ENCODE data around the gene C3orf20.
"Not testable (repeated sequence)": the region's sequence is repeated elsewhere in the genome, so short reads cannot be mapped to it uniquely, and the experiment has no call there.

Gene C3orf20

GRCh38 chr3:14801668-14802380, 126.9 kb downstream of the C3orf20 start:
- Mint-ChIP-seq H3K4me1 (ENCODE audit: low read depth) (peaks cover 25% of the 10 kb centered on the region), H3K36me3 (ENCODE audit: low read depth) (no peaks in the 10 kb centered on the region), H3K27me3 (peaks cover 43% of the 10 kb centered on the region), H3K4me3 (no peak overlapping the region), H3K27ac (no peak overlapping the region), H3K9me3 (no peaks in the 10 kb centered on the region)
- intact Hi-C loops (cut with micrococcal nuclease): no loop called here

DNA sequence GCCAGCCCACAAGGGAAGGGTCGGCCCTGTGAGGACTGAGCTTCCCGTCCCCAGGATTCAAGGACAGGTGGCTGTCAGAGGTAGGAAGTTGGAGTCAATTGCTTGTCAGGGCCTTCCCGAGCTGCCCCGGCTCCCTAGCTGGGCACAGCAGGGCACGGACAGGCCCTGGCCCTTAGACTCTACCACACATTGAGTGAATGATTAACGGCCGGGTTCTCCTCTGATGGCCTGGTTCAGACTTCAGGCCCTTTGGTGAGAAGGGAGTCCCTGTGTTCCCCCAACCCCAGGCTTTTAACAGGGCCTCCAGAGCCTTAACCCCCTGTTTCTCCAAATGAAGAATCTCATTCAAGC, 127.4 kb downstream of the C3orf20 start:
- H3K4me1 Mint-ChIP-seq (ENCODE audit: low read depth): peaks cover 30% of the 10 kb centered on the region
- no peaks in the 10 kb centered on the region for H3K36me3 Mint-ChIP-seq (ENCODE audit: low read depth)
- H3K9me3 Mint-ChIP-seq: no peaks in the 10 kb centered on the region
- H3K27ac Mint-ChIP-seq: no peak overlapping the region
- peaks cover 46% of the 10 kb centered on the region for H3K27me3 Mint-ChIP-seq
- intact Hi-C loops (cut with micrococcal nuclease): no loop called here
- H3K4me3 Mint-ChIP-seq: no peak overlapping the region

DNA sequence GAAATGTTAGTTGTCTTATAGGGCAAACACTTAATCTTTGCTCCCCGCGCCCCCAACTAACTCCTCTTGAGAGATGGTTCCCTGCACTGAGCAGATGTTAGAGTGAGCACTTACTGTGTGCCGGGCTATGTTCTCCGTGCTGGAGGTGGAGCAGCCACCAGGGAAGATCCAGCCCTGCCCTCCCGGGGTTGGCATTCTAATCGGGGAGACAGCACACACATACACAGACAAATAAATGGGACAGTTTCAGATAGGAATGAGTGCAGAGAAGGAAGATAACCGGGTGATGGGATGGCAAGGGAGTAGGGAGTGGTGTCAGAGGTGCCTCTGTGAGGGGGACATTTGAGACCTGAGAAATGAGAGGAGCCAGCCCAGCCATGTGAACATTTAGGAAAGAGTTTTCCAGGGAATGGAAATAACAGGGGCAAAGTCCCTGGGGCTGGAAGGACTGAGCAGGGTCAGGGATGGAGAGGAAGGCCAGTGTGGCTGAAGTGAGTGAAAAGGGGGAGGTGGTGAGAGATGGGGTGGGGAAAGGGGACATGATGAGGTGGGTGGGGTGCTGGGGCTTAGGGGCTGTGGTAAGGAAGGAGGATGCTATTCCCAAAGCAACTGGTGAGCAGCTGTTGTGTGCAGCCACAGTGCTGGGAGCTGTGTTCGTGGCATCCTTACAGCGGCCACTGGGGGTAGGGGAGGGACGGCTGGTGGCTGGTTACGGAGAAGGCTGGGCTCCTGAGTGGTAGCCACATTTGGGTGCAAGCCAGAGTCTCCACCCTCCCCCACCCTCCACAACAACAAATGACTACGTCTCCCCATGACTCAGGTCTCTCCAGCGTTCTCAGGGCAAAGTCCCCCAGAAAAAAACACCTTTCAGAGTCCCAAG, 128.4 kb downstream of the C3orf20 start:
- Mint-ChIP-seq H3K36me3 (ENCODE audit: low read depth) (no peaks in the 10 kb centered on the region), H3K4me1 (ENCODE audit: low read depth) (peaks cover 30% of the 10 kb centered on the region), H3K27me3 (peaks cover 55% of the 10 kb centered on the region), H3K4me3 (no peak overlapping the region), H3K27ac (no peak overlapping the region), H3K9me3 (no peaks in the 10 kb centered on the region)
- intact Hi-C loops (cut with micrococcal nuclease): no loop called here

DNA sequence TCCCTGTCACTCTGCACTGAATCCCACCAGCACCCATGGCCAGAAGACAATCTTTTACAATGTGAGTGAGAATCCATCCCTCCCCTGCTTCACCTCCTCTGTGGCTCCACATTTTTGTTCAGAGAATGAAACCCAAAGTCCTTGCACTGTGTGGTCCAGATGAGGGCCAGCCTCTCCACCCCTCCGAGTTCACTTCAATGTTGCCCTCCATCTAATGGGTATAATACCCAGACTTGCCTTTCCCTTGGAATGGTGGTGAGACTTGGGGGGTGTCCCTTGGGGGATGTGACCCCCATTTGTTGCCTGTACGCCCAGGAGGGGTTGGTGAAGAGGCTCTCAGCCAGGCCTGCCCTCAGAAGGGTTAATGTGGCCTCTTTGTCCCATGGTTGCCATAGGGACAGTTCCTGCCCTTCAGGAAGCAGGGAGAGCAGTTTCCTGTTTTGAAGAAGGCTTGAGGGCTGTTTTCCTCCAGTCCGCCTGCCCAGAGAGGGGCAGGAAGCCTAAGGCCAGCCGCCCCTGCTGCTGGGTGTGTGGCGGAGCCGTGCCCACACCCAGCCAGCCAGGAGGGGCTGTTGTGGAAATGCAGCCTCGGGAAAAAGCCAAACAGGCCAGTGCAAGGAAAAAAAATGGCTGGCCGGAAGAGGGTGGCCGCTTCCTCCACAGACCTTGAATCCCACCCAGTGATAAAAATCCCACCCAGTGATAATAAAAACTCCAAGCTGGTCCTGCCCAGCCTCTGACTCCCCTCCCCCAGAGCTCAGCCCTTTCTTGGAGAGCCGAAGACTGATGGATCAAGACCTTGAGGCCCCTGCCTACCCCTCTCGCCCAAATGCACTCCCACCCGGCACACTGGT, 129.3 kb downstream of the C3orf20 start:
- intact Hi-C loops (cut with micrococcal nuclease): no loop called here
- Mint-ChIP-seq H3K36me3 (ENCODE audit: low read depth) (no peaks in the 10 kb centered on the region), H3K27ac (no peak overlapping the region), H3K27me3 (peaks cover 63% of the 10 kb centered on the region), H3K9me3 (no peaks in the 10 kb centered on the region), H3K4me3 (no peak overlapping the region), H3K4me1 (ENCODE audit: low read depth) (peaks cover 30% of the 10 kb centered on the region)

GRCh38 chr3:14804835-14805780, 130.2 kb downstream of the C3orf20 start:
- Mint-ChIP-seq H3K27ac (peak overlapping the region; percentile 5), H3K27me3 (peaks cover 72% of the 10 kb centered on the region), H3K4me3 (no peak overlapping the region), H3K9me3 (no peaks in the 10 kb centered on the region), H3K4me1 (ENCODE audit: low read depth) (peaks cover 30% of the 10 kb centered on the region), H3K36me3 (ENCODE audit: low read depth) (no peaks in the 10 kb centered on the region)
- intact Hi-C loops (cut with micrococcal nuclease): no loop called here

- no peaks in the 10 kb centered on the region for H3K36me3 Mint-ChIP-seq (ENCODE audit: low read depth)
- H3K4me3 Mint-ChIP-seq: no peak overlapping the region
- H3K9me3 Mint-ChIP-seq: no peaks in the 10 kb centered on the region
- no peak overlapping the region for H3K27ac Mint-ChIP-seq
- intact Hi-C loops (cut with micrococcal nuclease): no loop called here
- H3K4me1 Mint-ChIP-seq (ENCODE audit: low read depth): peaks cover 32% of the 10 kb centered on the region
- peaks cover 77% of the 10 kb centered on the region for H3K27me3 Mint-ChIP-seq
Measured at GRCh38 chr3:14805961-14806537, 131.1 kb downstream of the C3orf20 start.

DNA sequence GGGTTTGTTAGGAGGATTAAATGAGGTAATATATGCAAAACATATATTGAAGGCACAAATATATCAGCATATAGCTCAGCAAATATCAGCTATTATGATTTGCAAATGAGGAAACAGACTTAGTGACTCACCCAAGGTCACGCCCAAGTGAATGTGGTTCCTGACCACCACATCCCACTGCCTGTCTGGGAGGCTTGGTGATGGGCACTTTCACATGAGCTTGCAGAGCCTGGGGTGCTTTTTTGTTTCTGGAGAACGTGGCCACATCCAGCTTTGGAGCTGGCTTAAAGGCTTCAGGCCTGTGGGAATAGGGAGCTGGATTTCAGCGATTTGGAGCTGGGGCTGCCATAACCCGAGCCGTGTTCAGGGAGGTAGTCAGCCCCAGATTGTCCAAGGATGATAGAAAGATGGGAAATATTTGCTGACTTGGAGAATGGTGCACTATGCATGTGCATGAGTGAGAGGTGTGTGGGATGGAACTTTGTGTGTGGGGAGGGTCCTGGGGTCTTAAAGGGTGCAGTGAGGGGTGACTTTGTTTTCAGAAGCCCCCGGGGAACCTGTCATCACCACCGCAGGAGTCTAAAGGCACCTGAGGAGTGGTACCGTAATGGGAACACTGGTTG, 131.8 kb downstream of the C3orf20 start:
- no peaks in the 10 kb centered on the region for H3K36me3 Mint-ChIP-seq (ENCODE audit: low read depth)
- H3K27me3 Mint-ChIP-seq: peaks cover 82% of the 10 kb centered on the region
- H3K27ac Mint-ChIP-seq: peak overlapping the region; percentile 16
- intact Hi-C loops (cut with micrococcal nuclease): no loop called here
- peaks cover 39% of the 10 kb centered on the region for H3K4me1 Mint-ChIP-seq (ENCODE audit: low read depth)
- peak overlapping the region; percentile 28 for H3K4me3 Mint-ChIP-seq
- no peaks in the 10 kb centered on the region for H3K9me3 Mint-ChIP-seq

- H3K27me3 Mint-ChIP-seq: peaks cover 84% of the 10 kb centered on the region
- no peak overlapping the region for H3K4me3 Mint-ChIP-seq
- peaks cover 43% of the 10 kb centered on the region for H3K4me1 Mint-ChIP-seq (ENCODE audit: low read depth)
- intact Hi-C loops (cut with micrococcal nuclease): no loop called here
- no peaks in the 10 kb centered on the region for H3K9me3 Mint-ChIP-seq
- no peak overlapping the region for H3K27ac Mint-ChIP-seq
- no peaks in the 10 kb centered on the region for H3K36me3 Mint-ChIP-seq (ENCODE audit: low read depth)
Measured at GRCh38 chr3:14808025-14808424, 133.1 kb downstream of the C3orf20 start.

DNA sequence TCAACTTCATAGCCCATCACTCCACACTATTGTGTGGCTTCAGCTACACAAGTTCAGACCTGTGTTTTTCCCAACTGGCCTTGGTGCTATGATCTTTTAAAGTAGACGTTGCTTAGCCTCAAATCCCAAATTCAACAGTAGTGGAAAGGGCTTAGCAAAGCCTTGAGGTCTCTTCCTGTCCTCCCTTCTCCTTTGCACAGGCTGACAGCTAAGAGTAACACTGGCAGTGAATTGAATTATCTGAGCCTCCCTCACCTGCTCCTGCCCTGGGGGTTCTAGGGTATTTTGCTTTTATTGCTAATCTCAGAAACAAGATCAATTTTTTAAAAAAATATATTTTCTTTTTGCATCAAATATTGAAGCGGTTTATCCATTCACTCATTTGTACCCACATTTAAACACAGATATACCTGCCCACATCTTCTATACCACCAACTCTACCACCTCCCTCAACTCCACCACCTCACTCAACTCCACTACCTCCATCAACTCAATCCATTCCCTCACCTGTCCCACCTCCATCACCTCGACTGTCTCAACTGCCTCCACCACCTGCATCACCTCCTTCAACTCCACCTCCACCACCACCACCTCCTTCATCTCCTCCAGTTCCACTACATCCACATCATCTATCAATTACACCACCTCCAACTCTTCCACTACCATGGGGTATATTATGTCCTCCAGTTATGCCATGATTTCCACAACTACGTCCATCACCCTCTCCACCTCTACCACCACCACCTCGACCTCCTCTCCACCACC, 133.7 kb downstream of the C3orf20 start:
- Mint-ChIP-seq H3K4me3 (no peak overlapping the region), H3K27ac (no peak overlapping the region), H3K36me3 (ENCODE audit: low read depth) (no peaks in the 10 kb centered on the region), H3K27me3 (peaks cover 84% of the 10 kb centered on the region), H3K9me3 (no peaks in the 10 kb centered on the region), H3K4me1 (ENCODE audit: low read depth) (peaks cover 43% of the 10 kb centered on the region)
- intact Hi-C loops (cut with micrococcal nuclease): no loop called here

DNA sequence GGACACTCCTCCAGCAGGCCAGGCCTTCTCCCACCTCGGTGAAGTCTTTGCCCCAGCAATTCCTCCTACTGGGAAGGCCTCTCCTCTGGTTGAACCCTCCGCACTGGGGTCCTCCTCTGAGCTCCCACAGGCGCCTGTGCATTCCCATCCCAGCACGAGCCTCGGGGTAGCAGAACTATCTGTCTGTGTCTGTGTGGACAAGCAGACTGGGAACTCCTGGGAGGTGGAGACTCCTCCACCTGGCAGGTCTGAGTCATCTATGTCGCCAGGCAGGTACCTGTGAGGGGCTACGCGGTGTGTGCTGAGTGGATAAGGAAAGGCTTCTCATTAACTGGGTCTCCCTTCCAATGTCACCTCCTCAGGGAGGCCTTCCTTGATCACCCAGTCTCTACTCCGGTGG, 134.7 kb downstream of the C3orf20 start:
- H3K27ac Mint-ChIP-seq; H3K4me3 Mint-ChIP-seq; intact Hi-C loops (cut with micrococcal nuclease); H3K36me3 Mint-ChIP-seq (ENCODE audit: low read depth); H3K9me3 Mint-ChIP-seq: not testable (repeated sequence)
- Mint-ChIP-seq H3K27me3 (peaks cover 84% of the 10 kb centered on the region), H3K4me1 (ENCODE audit: low read depth) (peaks cover 34% of the 10 kb centered on the region)

- intact Hi-C loops (cut with micrococcal nuclease): no loop called here
- Mint-ChIP-seq H3K4me3 (peak overlapping the region; percentile 44), H3K4me1 (ENCODE audit: low read depth) (peaks cover 27% of the 10 kb centered on the region), H3K9me3 (no peaks in the 10 kb centered on the region), H3K27ac (no peak overlapping the region), H3K27me3 (peaks cover 84% of the 10 kb centered on the region), H3K36me3 (ENCODE audit: low read depth) (no peaks in the 10 kb centered on the region)
Measured at GRCh38 chr3:14810070-14810791, 135.3 kb downstream of the C3orf20 start.

Measured in dendritic cell treated with granulocyte-macrophage colony-stimulating factor and Interleukin-4, amounts not matched to agents 40 ng/mL and 50 ng/mL, for 4 days (primary cell).